ENCODE results near the gene TTLL11. TPM values are rescaled to one million over a fixed set of nuclear protein-coding genes. Genes with fewer than 3 reads are reported as not detected.

The TTLL11 gene
- total RNA-seq, 1 experiment from 2014 or later: 7.0 TPM

- Histone ChIP-seq H3K36me3 (ENCODE audit: low read depth, low read length) (no peaks in the 10 kb centered on the region), H3K79me2 (ENCODE audit: low read length) (peaks cover 28% of the 10 kb centered on the region), H3K4me2 (ENCODE audit: low read length) (peak overlapping the region; percentile 94), H3K9me3 (ENCODE audit: low read length) (no peaks in the 10 kb centered on the region), H3K27ac (ENCODE audit: low read length) (no peak overlapping the region), H3K27me3 (ENCODE audit: low read length) (peaks cover 12% of the 10 kb centered on the region; the same call in 1 of the 2 replicates), H2AFZ (ENCODE audit: low read length) (peak overlapping the region; percentile 94; the same call in 1 of the 2 replicates), H3K9ac (ENCODE audit: low read length) (peak overlapping the region; percentile 74), H3K9me2 (replicated peaks; ENCODE audit: low read length) (no peaks in the 10 kb centered on the region), H3K4me3 (ENCODE audit: low read length) (peak overlapping the region; percentile 83), H3K4me1 (ENCODE audit: insufficient read depth, low read length) (peaks cover 20% of the 10 kb centered on the region), H3F3A (ENCODE audit: low read length, unreplicated experiment) (no peaks in the 10 kb centered on the region), H4K20me1 (ENCODE audit: low read length) (no peaks in the 10 kb centered on the region)
- ChIA-PET CTCF (no interaction called here), POLR2A (ENCODE audit: unreplicated experiment) (no interaction called here)
- TSS peak; percentile 34 for BruUV-seq (replicated peaks)
- TF ChIP-seq CTCF (conservative IDR thresholded peaks at IDR 0.05; ENCODE audit: low read depth, low read length) (no peak), EZH2 (IDR thresholded peaks at IDR 0.05; ENCODE audit: low read length, unreplicated experiment) (no peak), EZH2phosphoT487 (IDR thresholded peaks at IDR 0.05; ENCODE audit: borderline replicate concordance, low read length) (no peak)
- intact Hi-C loops (cut with micrococcal nuclease): no loop called here
- ATAC-seq: no peak
- no peak for DNase-seq
Observed at GRCh38 chr9:122091682-122092592, 1.2 kb downstream of the TTLL11 start.

DNA sequence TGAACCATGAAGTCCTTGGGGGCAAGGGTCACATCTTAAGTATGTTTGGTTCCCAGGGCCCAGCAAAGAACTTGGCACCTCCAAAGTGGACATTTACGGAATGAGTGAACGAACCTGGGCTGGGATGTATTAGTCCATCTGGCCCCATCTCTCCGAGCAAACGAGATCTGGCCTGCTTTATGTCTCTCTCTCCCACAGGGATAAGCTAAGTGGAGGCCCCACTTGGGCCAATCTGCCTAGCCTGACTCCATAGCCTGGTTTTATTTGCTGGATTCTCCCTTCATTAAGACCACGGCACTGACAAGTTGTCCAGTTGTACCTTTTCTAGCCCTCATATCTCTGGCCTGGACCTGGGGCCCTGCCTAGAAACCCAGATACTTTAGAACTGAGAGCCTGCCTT, 2.1 kb downstream of the TTLL11 start:
- DNase-seq (no peak), ATAC-seq (no peak)
- 0 out of 2 replicates have a peak, but pooled peaks cover 6% of the 10 kb centered on the region for H4K20me1 ChIP-seq (ENCODE audit: low read length)
- no peaks in the 10 kb centered on the region for H3K9me2 ChIP-seq (replicated peaks; ENCODE audit: low read length)
- H3K27me3 ChIP-seq (ENCODE audit: low read length): peaks cover 12% of the 10 kb centered on the region; the same call in 1 of the 2 replicates
- no peak overlapping the region for H2AFZ ChIP-seq (ENCODE audit: low read length)
- no peaks in the 10 kb centered on the region for H3K36me3 ChIP-seq (ENCODE audit: low read depth, low read length)
- 0 out of 2 replicates have a peak overlapping the region, but pooled peaks have one; percentile 94 for H3K4me2 ChIP-seq (ENCODE audit: low read length)
- intact Hi-C loops (cut with micrococcal nuclease): no loop called here
- H3K9me3 ChIP-seq (ENCODE audit: low read length): no peaks in the 10 kb centered on the region
- no peak overlapping the region for H3K27ac ChIP-seq (ENCODE audit: low read length)
- peaks cover 23% of the 10 kb centered on the region for H3K4me1 ChIP-seq (ENCODE audit: insufficient read depth, low read length)
- CTCF ChIA-PET: no interaction called here
- H3F3A ChIP-seq (ENCODE audit: low read length, unreplicated experiment): no peaks in the 10 kb centered on the region
- TF ChIP-seq EZH2 (IDR thresholded peaks at IDR 0.05; ENCODE audit: low read length, unreplicated experiment): no peak
- no peak for TF ChIP-seq CTCF (conservative IDR thresholded peaks at IDR 0.05; ENCODE audit: low read depth, low read length)
- no peak for TF ChIP-seq EZH2phosphoT487 (IDR thresholded peaks at IDR 0.05; ENCODE audit: borderline replicate concordance, low read length)
- no TSS peak for BruUV-seq (replicated peaks)
- no peak overlapping the region for H3K9ac ChIP-seq (ENCODE audit: low read length)
- H3K79me2 ChIP-seq (ENCODE audit: low read length): peaks cover 38% of the 10 kb centered on the region
- POLR2A ChIA-PET (ENCODE audit: unreplicated experiment): no interaction called here
- H3K4me3 ChIP-seq (ENCODE audit: low read length): no peak overlapping the region
